ENCODE results near the gene LTBP4. TPM values are rescaled to one million over a fixed set of nuclear protein-coding genes. Genes with fewer than 3 reads are reported as not detected.
"Not testable (repeated sequence)": the region's sequence is repeated elsewhere in the genome, so short reads cannot be mapped to it uniquely, and the experiment has no call there.

Gene LTBP4
- total and polyA plus RNA-seq, 5 experiments from 2014 or later = 13.4 to 114 (median 27.4) TPM

GRCh38 chr19:40616178-40616577 is 15.0 kb downstream of the LTBP4 start:
- Mint-ChIP-seq H3K4me1 (peaks cover 21 to 45% (median 32%) of the 10 kb centered on the region in 4 donors), H3K4me3 (peak overlapping the region in 1 of 10 donors; percentile 22), H3K27ac (peak overlapping the region in 1 of 10 donors; percentile 85), H3K27me3 (no peaks in the 10 kb centered on the region), H3K9me3 (no peaks in the 10 kb centered on the region), H3K36me3 (peaks cover 0 to 25% (median 10%) of the 10 kb centered on the region in 3 donors)
- no peak for ATAC-seq
- POLR2A ChIA-PET = interaction anchor here (0.9 to 3.4 kb wide), 2 partner anchors 12 to 39 kb away, joined by 3 to 28 read pairs; no protein-coding TSS in a partner anchor
- no peak for DNase-seq

GRCh38 chr19:40616941-40617340 is 15.8 kb downstream of the LTBP4 start:
- Mint-ChIP-seq H3K27ac (no peak overlapping the region), H3K4me1 (peaks cover 22 to 40% (median 27%) of the 10 kb centered on the region in 4 donors), H3K27me3 (no peaks in the 10 kb centered on the region), H3K36me3 (peaks cover 0 to 33% (median 10%) of the 10 kb centered on the region in 3 donors), H3K4me3 (peak overlapping the region in 1 of 10 donors; percentile 20), H3K9me3 (no peaks in the 10 kb centered on the region)
- POLR2A ChIA-PET = no interaction called here
- ATAC-seq (no peak), DNase-seq (no peak)

- ATAC-seq (no peak), DNase-seq (no peak)
- Mint-ChIP-seq H3K27me3 (no peaks in the 10 kb centered on the region), H3K4me1 (peaks cover 19 to 30% (median 20%) of the 10 kb centered on the region in 4 donors), H3K9me3 (no peaks in the 10 kb centered on the region), H3K27ac (no peak overlapping the region), H3K36me3 (peaks cover 0 to 40% (median 10%) of the 10 kb centered on the region in 3 donors), H3K4me3 (peak overlapping the region in 1 of 10 donors; percentile 39)
- POLR2A ChIA-PET = no interaction called here
These were observed 16.8 kb downstream of the LTBP4 start for GRCh38 chr19:40617961-40618360.

- ATAC-seq (no peak), DNase-seq (no peak)
- peak overlapping the region in 1 of 10 donors; percentile 76 for H3K27ac Mint-ChIP-seq
- no peaks in the 10 kb centered on the region for H3K27me3 Mint-ChIP-seq
- H3K4me1 Mint-ChIP-seq = peaks cover 10 to 15% (median 13%) of the 10 kb centered on the region in 4 donors
- no peaks in the 10 kb centered on the region for H3K9me3 Mint-ChIP-seq
- H3K4me3 Mint-ChIP-seq = no peak overlapping the region
- POLR2A ChIA-PET = interaction anchor here (1.8 kb wide), 1 partner anchor 9 kb away, joined by 7 read pairs; no protein-coding TSS in a partner anchor
- H3K36me3 Mint-ChIP-seq = peaks cover 0 to 49% (median 10%) of the 10 kb centered on the region in 3 donors
These were observed 18.4 kb downstream of the LTBP4 start for GRCh38 chr19:40619333-40620160.

- Mint-ChIP-seq H3K4me1 (peaks cover 4 to 12% (median 9%) of the 10 kb centered on the region in 4 donors), H3K4me3 (no peak overlapping the region), H3K9me3 (no peaks in the 10 kb centered on the region), H3K27ac (peak overlapping the region in 1 of 10 donors; percentile 76), H3K36me3 (peaks cover 0 to 54% (median 14%) of the 10 kb centered on the region in 3 donors), H3K27me3 (no peaks in the 10 kb centered on the region)
- ATAC-seq (no peak), DNase-seq (no peak)
- POLR2A ChIA-PET = interaction anchor here (0.7 to 1.8 kb wide), 5 partner anchors 10 to 843 kb away, joined by 3 to 8 read pairs (median 4); no protein-coding TSS in a partner anchor
These were observed 19.0 kb downstream of the LTBP4 start for GRCh38 chr19:40620161-40620485.

- H3K9me3 Mint-ChIP-seq = no peaks in the 10 kb centered on the region
- POLR2A ChIA-PET = interaction anchor here (0.6 to 1.8 kb wide), 3 partner anchors 11 to 63 kb away, joined by 3 to 7 read pairs (median 4); no protein-coding TSS in a partner anchor
These were observed 20.1 kb downstream of the LTBP4 start for GRCh38 chr19:40621283-40621682.

GRCh38 chr19:40621966-40622772 is 21.0 kb downstream of the LTBP4 start:
- POLR2A ChIA-PET = interaction anchor here (0.7 kb wide), 1 partner anchor 188 kb away, joined by 4 read pairs; no protein-coding TSS in a partner anchor
- no peak for ATAC-seq
- DNase-seq = peak in 1 of 10 donors; percentile 52
- Mint-ChIP-seq H3K27me3 (no peaks in the 10 kb centered on the region), H3K36me3 (peaks cover 0 to 69% (median 14%) of the 10 kb centered on the region in 3 donors), H3K4me3 (no peak overlapping the region), H3K9me3 (no peaks in the 10 kb centered on the region), H3K27ac (peak overlapping the region in 4 of 10 donors; percentile 44 to 80 (median 58)), H3K4me1 (peaks cover 0 to 16% (median 2%) of the 10 kb centered on the region in 4 donors)

More at GRCh38 chr19:40621283-40621682, 20.1 kb downstream of the LTBP4 start:
- no peak overlapping the region for H3K4me3 Mint-ChIP-seq
- no peak overlapping the region for H3K27ac Mint-ChIP-seq
- peaks cover 0 to 60% (median 14%) of the 10 kb centered on the region in 3 donors for H3K36me3 Mint-ChIP-seq
- no peaks in the 10 kb centered on the region for H3K27me3 Mint-ChIP-seq
- H3K4me1 Mint-ChIP-seq = peaks cover 0 to 13% (median 4%) of the 10 kb centered on the region in 4 donors
- peak in 1 of 10 donors; percentile 16 for DNase-seq
- no peak for ATAC-seq

- H3K9me3 Mint-ChIP-seq = no peaks in the 10 kb centered on the region
- H3K27ac Mint-ChIP-seq = peak overlapping the region in 1 of 10 donors; percentile 44
- peaks cover 0 to 16% (median 2%) of the 10 kb centered on the region in 4 donors for H3K4me1 Mint-ChIP-seq
- no peak overlapping the region for H3K4me3 Mint-ChIP-seq
- no peak for DNase-seq
- ATAC-seq = no peak
- peaks cover 0 to 71% (median 14%) of the 10 kb centered on the region in 3 donors for H3K36me3 Mint-ChIP-seq
- H3K27me3 Mint-ChIP-seq = no peaks in the 10 kb centered on the region
- POLR2A ChIA-PET = interaction anchor here (0.7 to 1.6 kb wide), 2 partner anchors 8 to 189 kb away, joined by 3 to 4 read pairs; no protein-coding TSS in a partner anchor
These were observed 21.6 kb downstream of the LTBP4 start for GRCh38 chr19:40622773-40623075.

- DNase-seq (peak in 1 of 10 donors; percentile 62), ATAC-seq (no peak)
- peaks cover 0 to 67% (median 14%) of the 10 kb centered on the region in 3 donors for H3K36me3 Mint-ChIP-seq
- no peak overlapping the region for H3K4me3 Mint-ChIP-seq
- POLR2A ChIA-PET = interaction anchor here (1.6 kb wide), 1 partner anchor 9 kb away, joined by 3 read pairs; no protein-coding TSS in a partner anchor
- no peak overlapping the region for H3K27ac Mint-ChIP-seq
- H3K9me3 Mint-ChIP-seq = no peaks in the 10 kb centered on the region
- no peaks in the 10 kb centered on the region for H3K27me3 Mint-ChIP-seq
- H3K4me1 Mint-ChIP-seq = peaks cover 0 to 16% (median 2%) of the 10 kb centered on the region in 4 donors
These were observed 22.5 kb downstream of the LTBP4 start for GRCh38 chr19:40623403-40624251.

GRCh38 chr19:40624369-40625153 is 23.4 kb downstream of the LTBP4 start:
- Mint-ChIP-seq H3K4me1 (peaks cover 0 to 16% (median 3%) of the 10 kb centered on the region in 4 donors), H3K36me3 (peaks cover 0 to 60% (median 9%) of the 10 kb centered on the region in 3 donors), H3K27ac (peak overlapping the region in 6 of 10 donors; percentile 10 to 85 (median 50))
- not testable (repeated sequence) for H3K4me3 Mint-ChIP-seq, DNase-seq, H3K9me3 Mint-ChIP-seq, H3K27me3 Mint-ChIP-seq, ATAC-seq
- POLR2A ChIA-PET = interaction anchor here (0.6 to 1.6 kb wide), 2 partner anchors 10 to 1413 kb away, joined by 3 to 4 read pairs; no protein-coding TSS in a partner anchor
